ENCODE measurements around the gene CACYBP. TPM values are rescaled to one million over a fixed set of nuclear protein-coding genes. Genes with fewer than 3 reads are reported as not detected.
"Not testable (repeated sequence)": the region's sequence is repeated elsewhere in the genome, so short reads cannot be mapped to it uniquely, and the experiment has no call there.

Gene CACYBP
- total RNA-seq, 2 donors from 2014 or later, result 270 to 306 TPM

DNA sequence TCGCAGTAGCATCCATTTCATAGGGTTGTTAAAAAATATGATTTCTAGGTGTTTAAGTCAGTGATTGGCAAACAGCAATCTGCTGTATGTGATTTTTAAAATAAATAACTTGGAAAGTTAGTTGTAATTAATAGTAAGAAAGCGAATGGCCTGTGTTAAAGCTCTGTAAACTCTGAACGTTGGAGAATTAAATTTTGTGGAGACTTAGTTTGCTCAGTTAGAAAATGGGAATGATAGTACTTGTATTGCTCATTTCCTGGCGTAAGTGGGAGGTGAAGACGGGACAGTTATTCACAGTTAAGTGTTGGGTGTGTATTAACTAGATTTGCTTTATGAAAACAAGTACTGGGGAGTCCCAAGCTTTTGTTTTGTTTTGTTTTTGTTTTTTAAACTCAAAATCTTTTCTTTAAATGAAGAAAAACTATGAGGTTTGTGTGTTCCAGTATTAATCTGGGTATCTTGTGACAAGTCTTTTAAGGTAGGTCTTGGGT, 995 bp downstream of the CACYBP start:
- DNase-seq (no peak), ATAC-seq (replicated peaks in 1 of 2) (no peak)
- H3K36me3 Mint-ChIP-seq (ENCODE audit: insufficient read depth in 2 of 2), result peaks cover 12 to 34% of the 10 kb centered on the region in 2 donors
- H3K9me3 Mint-ChIP-seq, result no peaks in the 10 kb centered on the region
- no peaks in the 10 kb centered on the region for H3K27me3 Mint-ChIP-seq (ENCODE audit: low read depth)
- no peak overlapping the region for H3K4me3 Mint-ChIP-seq
- peak overlapping the region; percentile 96 for H3K27ac Mint-ChIP-seq
- peaks cover 48% of the 10 kb centered on the region for H3K4me1 Mint-ChIP-seq (ENCODE audit: low read depth)

DNA sequence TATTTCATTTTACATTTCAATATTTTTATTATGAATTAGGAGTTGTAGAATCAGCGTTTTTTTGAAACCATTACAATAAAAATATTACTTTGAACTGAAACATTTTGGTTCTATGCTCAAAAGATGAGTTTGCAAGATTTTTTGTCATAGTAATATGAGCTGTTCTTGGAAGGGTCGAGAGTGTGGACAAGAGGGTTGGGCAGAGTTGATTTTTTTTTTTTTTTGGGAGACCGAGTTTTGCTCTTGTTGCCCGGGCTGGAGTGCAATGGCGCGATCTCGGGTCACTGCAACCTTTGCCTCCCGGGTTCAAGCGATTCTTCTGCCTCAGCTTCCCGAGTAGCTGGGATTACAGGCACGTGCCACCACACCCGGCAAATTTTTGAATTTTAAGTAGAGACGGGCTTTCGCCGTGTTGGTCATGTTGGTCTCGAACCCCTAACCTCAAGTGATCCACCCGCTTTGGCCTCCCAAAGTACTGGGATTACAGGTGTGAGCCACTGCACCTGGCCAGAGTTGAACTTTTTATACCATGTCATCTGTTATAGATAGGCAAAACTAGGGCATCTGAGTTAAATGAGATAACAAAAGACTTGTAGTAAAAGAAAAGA, 3.3 kb downstream of the CACYBP start:
- Mint-ChIP-seq H3K27ac (peak overlapping the region; percentile 99), H3K9me3 (no peaks in the 10 kb centered on the region), H3K4me1 (ENCODE audit: low read depth) (peaks cover 44% of the 10 kb centered on the region), H3K27me3 (ENCODE audit: low read depth) (no peaks in the 10 kb centered on the region), H3K4me3 (peak overlapping the region in 1 of 2 donors; percentile 90), H3K36me3 (ENCODE audit: insufficient read depth in 2 of 2) (peaks cover 15 to 42% of the 10 kb centered on the region in 2 donors)
- no peak for ATAC-seq (replicated peaks in 1 of 2)
- no peak for DNase-seq

DNA sequence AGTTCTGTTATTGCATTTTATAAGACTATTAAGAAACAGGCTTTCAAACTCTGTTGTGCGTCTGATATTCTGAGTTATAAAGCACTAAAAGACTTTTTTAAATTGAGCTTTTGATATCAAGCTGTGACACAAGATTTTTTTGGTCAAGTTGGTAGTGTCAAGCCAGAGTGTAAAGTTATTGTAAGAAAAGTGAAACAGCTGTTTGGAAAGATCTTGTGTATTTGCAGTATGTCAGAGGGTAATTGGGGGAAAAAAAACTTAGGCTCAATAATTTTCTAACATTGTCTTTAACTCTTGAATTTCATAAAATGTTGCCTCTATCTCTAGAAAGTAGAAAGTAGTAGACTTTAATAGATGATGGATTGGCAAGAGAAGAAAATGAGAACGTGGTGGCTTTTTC, 3.8 kb downstream of the CACYBP start:
- Mint-ChIP-seq H3K27ac (peak overlapping the region; percentile 99), H3K4me1 (ENCODE audit: low read depth) (peaks cover 44% of the 10 kb centered on the region), H3K4me3 (peak overlapping the region in 1 of 2 donors; percentile 90), H3K36me3 (ENCODE audit: insufficient read depth in 2 of 2) (peaks cover 15 to 47% of the 10 kb centered on the region in 2 donors), H3K27me3 (ENCODE audit: low read depth) (no peaks in the 10 kb centered on the region), H3K9me3 (no peaks in the 10 kb centered on the region)
- DNase-seq (no peak), ATAC-seq (replicated peaks in 1 of 2) (no peak)

DNA sequence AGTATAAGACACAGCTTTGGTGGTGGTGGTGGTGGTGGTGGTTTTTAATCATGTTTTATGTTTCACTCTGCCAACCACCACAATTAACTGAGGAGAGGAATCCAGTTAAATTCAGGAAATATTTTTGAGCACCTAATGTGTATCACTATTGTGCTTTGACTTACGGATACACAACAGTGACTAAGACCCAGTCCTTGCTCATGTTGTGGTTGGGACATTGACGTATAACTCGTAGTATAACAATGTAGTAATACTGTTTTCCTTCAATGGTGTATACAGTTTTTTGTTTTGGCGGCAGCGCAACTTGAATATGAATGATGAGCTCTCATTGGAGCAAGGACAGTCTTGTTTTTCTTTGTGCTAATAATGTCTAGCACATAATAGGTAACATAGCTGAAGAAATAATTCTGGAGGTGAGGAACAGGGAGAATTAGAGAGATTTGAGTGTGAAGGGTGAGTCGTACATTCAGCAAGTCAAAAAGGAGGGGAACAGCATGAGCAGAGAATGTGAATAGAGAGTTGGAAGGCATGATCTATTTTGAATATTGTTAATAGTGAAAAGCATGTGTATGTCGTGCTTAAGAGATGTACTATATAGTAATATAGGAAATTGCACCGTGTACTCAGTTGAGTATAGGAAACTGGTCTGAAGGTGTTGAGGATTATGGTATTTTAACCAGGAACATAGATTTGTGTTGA, 5.5 kb downstream of the CACYBP start:
- peak; percentile 63 to 78 for ATAC-seq (replicated peaks in 1 of 2)
- H3K36me3 Mint-ChIP-seq (ENCODE audit: insufficient read depth in 2 of 2), result peaks cover 19 to 55% of the 10 kb centered on the region in 2 donors
- peak; percentile 11 to 22 for DNase-seq
- H3K4me1 Mint-ChIP-seq (ENCODE audit: low read depth), result peaks cover 44% of the 10 kb centered on the region
- peak overlapping the region; percentile 10 to 85 for H3K4me3 Mint-ChIP-seq
- H3K27me3 Mint-ChIP-seq (ENCODE audit: low read depth), result no peaks in the 10 kb centered on the region
- H3K27ac Mint-ChIP-seq, result peak overlapping the region; percentile 94
- H3K9me3 Mint-ChIP-seq, result no peaks in the 10 kb centered on the region

DNA sequence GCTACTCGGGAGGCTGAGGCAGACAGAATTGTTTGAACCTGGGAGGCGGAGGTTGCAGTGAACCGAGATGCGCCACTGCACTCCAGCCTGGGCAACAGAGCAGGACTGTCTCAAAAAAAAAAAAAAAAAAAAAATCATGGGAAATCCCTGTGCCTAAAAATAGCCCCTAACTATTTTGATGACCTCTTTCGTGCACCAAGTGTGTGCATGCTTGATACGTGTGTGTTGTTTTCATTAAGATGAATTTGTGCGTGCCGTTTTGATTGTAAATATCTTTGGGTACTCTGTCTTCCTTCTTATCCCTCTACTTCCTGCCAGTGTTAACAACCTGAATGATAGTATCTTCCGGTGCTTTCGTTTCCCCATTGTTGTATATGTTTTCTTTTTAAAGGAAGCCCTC, 9.8 kb downstream of the CACYBP start:
- no peak for ATAC-seq (replicated peaks in 1 of 2)
- no peak for DNase-seq
- Mint-ChIP-seq H3K36me3 (ENCODE audit: insufficient read depth in 2 of 2) (peaks cover 23 to 57% of the 10 kb centered on the region in 2 donors), H3K27me3 (ENCODE audit: low read depth) (no peaks in the 10 kb centered on the region), H3K4me3 (no peak overlapping the region), H3K4me1 (ENCODE audit: low read depth) (peaks cover 10% of the 10 kb centered on the region), H3K27ac (peak overlapping the region; percentile 75), H3K9me3 (no peaks in the 10 kb centered on the region)

DNA sequence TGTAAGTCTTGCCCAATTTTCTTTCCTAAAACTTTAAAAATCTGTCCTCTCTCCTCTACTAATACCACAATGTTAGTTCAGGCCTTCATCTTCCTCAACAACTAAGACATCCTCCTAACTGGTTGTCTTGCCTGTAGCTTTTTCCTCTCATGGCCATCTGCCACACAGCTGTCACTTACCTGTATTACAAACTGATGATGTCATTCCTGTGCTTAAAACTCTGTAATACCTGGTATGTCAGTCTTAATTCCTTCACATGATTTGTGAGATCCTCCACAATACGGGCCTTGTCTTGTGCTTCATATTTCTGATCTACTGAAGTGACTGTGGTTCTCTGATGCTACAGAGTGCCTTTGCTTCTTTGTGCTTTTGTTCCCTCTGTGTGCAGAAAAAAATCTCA, 13.7 kb downstream of the CACYBP start:
- ATAC-seq (replicated peaks in 1 of 2) (no peak), DNase-seq (no peak)
- Mint-ChIP-seq H3K36me3 (ENCODE audit: insufficient read depth in 2 of 2) (peaks cover 24 to 44% of the 10 kb centered on the region in 2 donors), H3K27me3 (ENCODE audit: low read depth) (no peaks in the 10 kb centered on the region), H3K4me1 (ENCODE audit: low read depth) (no peaks in the 10 kb centered on the region), H3K4me3 (no peak overlapping the region), H3K27ac (peak overlapping the region; percentile 52), H3K9me3 (no peaks in the 10 kb centered on the region)

DNA sequence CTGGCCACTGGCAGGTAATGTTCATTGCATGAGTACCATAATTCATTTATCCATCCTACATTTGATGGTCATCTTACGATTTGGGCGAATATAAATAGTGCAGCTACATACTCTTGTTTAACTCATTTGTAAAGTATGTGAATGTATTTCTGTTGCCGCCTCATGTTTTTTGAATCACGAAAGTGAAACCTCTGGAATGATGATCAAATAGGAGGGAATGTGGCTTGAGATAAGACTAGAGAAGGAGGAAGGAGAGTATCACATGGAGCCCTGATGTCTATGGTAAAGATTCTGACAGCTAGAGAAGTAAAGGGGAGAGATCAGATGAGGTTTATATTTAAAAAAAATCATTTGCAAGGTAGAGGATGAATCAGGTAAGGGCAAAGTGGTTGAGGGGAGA, 15.5 kb downstream of the CACYBP start:
- peak overlapping the region; percentile 55 for H3K27ac Mint-ChIP-seq
- no peaks in the 10 kb centered on the region for H3K4me1 Mint-ChIP-seq (ENCODE audit: low read depth)
- H3K4me3 Mint-ChIP-seq, result no peak overlapping the region
- H3K9me3 Mint-ChIP-seq, result no peaks in the 10 kb centered on the region
- ATAC-seq (replicated peaks in 1 of 2), result no peak
- DNase-seq, result no peak
- no peaks in the 10 kb centered on the region for H3K27me3 Mint-ChIP-seq (ENCODE audit: low read depth)
- H3K36me3 Mint-ChIP-seq (ENCODE audit: insufficient read depth in 2 of 2), result peaks cover 20 to 36% of the 10 kb centered on the region in 2 donors

DNA sequence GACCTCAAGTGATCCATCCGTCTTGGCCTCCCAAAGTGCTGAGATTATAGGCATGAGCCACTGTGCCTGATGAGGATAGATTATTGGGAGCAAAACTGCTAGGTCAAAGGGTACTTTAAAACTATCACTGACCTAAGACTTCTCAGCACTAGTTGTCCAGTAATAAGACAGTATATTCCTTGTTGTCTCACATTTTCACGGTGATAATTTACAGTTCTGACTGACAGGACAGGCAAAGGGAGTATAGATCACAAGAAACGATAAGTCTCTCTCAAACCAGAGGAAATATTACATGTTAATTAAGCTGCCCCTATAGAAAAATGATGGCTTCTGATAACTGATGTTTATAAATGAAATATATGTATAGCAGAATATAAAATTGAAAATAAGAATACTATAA, 19.8 kb downstream of the CACYBP start:
- Mint-ChIP-seq H3K9me3 (no peaks in the 10 kb centered on the region), H3K27me3 (ENCODE audit: low read depth) (no peaks in the 10 kb centered on the region)
- ATAC-seq (replicated peaks in 1 of 2), result no peak

DNA sequence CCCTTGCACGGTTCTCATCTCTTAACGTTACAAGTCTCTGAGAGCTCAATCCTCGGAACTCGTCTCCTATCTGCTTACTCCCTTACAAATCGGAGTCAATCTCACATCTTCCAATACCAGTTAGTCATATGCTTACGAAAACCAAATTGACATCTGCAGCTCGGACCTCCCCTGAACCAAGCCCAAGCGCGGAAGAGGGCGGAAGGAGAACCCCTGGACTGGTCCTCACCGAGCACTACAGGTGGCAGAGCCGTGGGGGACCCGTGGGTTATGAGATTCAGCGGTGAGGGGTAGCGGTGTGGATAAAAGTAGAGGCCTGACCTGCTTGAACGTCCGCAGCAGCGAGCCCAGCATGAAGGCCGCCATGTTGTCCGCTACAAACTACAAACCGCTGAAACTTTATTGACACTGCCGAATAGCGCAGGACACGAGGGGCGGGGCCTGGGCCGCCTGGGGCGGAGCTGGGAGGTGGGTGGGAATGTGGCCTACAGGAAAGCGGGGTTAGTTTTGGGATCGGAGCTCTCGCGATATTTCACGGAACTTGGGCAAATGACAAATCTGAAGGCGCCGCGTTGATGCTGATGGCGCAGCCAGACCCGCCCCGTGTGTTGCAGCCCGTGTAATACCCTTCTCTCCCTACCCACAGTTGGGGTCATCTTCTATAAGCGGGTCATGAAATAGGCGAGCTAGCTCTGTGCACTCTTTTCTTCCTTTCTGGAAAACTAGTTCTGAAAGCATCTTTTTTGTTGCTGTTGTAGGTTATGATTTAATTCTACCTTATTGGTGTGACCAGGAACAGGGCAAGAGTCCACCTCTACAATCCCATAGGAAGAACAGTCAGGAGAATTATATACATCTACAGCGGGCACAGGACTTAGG, 23.5 kb downstream of the CACYBP start, which contains the start of gene MRPS14:
Gene MRPS14, minus strand, starts transcription at position 383 of the 879 bp plus-strand sequence. Its CDS starts 17 bp downstream, at position 366.
- H3K27ac Mint-ChIP-seq, result peak within 1 kb of the TSS; percentile 98
- DNase-seq (peak; percentile 97 to 98), ATAC-seq (replicated peaks in 1 of 2) (peak; percentile 87 to 92)
- no peaks in the 10 kb centered on the region for H3K9me3 Mint-ChIP-seq
- peak within 1 kb of the TSS; percentile 92 for H3K4me3 Mint-ChIP-seq
- H3K4me1 Mint-ChIP-seq (ENCODE audit: low read depth), result peaks cover 29% of the 10 kb centered on the region
- H3K27me3 Mint-ChIP-seq (ENCODE audit: low read depth), result no peaks in the 10 kb centered on the region
- H3K36me3 Mint-ChIP-seq (ENCODE audit: insufficient read depth in 2 of 2), result peaks cover 9 to 15% of the 10 kb centered on the region in 2 donors

More for the DNA sequence above, 19.8 kb downstream of the CACYBP start:
- DNase-seq, result no peak
- peaks cover 29% of the 10 kb centered on the region for H3K4me1 Mint-ChIP-seq (ENCODE audit: low read depth)
- H3K27ac Mint-ChIP-seq, result no peak overlapping the region
- H3K4me3 Mint-ChIP-seq, result no peak overlapping the region
- peaks cover 16 to 28% of the 10 kb centered on the region in 2 donors for H3K36me3 Mint-ChIP-seq (ENCODE audit: insufficient read depth in 2 of 2)

DNA sequence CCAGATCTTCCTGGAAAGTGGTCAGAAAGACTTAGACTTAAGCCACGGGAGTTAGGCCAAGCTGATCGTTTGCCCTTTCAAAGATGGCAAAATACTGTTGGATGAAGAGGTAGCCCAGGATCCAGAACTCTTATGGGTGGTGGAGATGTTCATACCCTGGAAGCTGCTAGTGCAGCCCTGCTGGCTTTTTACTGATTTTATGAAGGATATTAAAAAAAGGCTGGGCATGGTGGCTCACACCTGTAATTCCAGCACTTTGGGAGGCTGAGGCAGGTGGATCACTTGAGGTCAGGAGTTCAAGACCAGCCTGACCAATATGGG, 24.1 kb downstream of the CACYBP start:
- not testable (repeated sequence) for H3K9me3 Mint-ChIP-seq; DNase-seq; ATAC-seq (replicated peaks in 1 of 2); H3K27me3 Mint-ChIP-seq (ENCODE audit: low read depth)
- H3K4me1 Mint-ChIP-seq (ENCODE audit: low read depth), result peaks cover 29% of the 10 kb centered on the region
- H3K36me3 Mint-ChIP-seq (ENCODE audit: insufficient read depth in 2 of 2), result peaks cover 9 to 15% of the 10 kb centered on the region in 2 donors
- H3K4me3 Mint-ChIP-seq, result peak overlapping the region; percentile 92
- H3K27ac Mint-ChIP-seq, result peak overlapping the region; percentile 98

DNA sequence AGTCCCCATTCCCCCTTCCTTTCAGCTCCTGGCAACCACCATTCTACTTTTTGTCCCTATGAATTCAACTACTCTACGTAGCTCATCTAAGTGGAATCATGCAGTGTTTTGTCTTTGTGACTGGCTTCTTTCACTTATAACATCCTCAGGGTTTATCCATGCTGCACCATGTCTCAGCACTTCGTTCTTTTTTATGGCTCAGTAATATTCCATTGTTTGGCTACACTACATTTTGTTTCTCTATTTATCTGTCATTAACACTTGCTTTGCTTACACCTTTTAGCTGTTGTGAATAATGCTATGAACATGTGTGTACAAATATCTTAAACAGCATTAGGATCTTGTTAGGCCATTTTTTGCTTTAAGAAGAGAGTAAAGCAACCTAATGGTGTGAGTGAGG, 25.0 kb downstream of the CACYBP start:
- Mint-ChIP-seq H3K9me3 (no peaks in the 10 kb centered on the region), H3K27ac (peak overlapping the region; percentile 52), H3K4me1 (ENCODE audit: low read depth) (peaks cover 38% of the 10 kb centered on the region), H3K4me3 (peak overlapping the region; percentile 6 to 43), H3K27me3 (ENCODE audit: low read depth) (no peaks in the 10 kb centered on the region), H3K36me3 (ENCODE audit: insufficient read depth in 2 of 2) (peaks cover 9 to 15% of the 10 kb centered on the region in 2 donors)
- no peak for DNase-seq
- no peak for ATAC-seq (replicated peaks in 1 of 2)

DNA sequence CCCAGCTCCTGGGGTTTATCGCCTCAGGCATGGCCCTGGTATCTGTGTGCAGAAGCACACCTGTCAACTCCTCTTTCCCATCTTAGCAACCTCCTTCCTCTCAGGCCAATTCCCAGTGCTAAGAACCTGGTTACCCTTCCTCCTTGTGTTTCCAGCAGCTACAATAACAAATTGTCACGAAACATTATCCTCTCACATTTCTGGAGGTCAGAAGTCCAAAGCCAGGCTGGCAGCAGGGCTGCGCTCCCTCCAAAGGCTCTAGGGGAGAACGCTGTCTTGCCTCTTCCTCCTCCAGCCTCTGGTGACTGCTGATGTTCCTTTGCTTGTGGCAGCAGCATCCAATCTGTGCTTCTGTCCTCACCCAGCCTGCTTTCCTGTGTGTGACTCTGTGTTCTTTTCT, 34.2 kb downstream of the CACYBP start:
- no peaks in the 10 kb centered on the region for H3K27me3 Mint-ChIP-seq (ENCODE audit: low read depth)
- ATAC-seq (replicated peaks in 1 of 2) (no peak), DNase-seq (no peak)
- H3K27ac Mint-ChIP-seq, result no peak overlapping the region
- H3K9me3 Mint-ChIP-seq, result no peaks in the 10 kb centered on the region
- no peak overlapping the region for H3K4me3 Mint-ChIP-seq
- peaks cover 10% of the 10 kb centered on the region for H3K4me1 Mint-ChIP-seq (ENCODE audit: low read depth)
- no peaks in the 10 kb centered on the region for H3K36me3 Mint-ChIP-seq (ENCODE audit: insufficient read depth in 2 of 2)

DNA sequence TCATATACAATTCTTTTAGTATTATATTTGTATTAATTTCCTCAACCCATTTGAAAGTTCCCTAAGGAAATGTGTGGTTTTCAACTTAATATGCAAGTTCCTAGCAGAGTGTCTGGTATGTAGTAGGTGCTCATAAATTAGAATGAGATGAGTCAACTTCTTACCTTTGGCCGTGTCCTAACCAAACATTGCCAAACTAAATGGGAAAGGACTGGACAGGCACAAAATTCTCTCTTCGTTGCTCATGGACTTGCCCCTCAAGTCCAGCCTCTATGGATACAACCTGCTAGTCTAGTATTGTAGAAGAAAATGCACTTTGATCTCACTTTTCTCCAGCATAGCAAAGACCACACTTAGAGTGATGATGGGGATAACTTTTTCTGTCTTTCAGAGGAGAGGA, 35.0 kb downstream of the CACYBP start:
- ATAC-seq (replicated peaks in 1 of 2) (no peak), DNase-seq (no peak)
- Mint-ChIP-seq H3K27ac (no peak overlapping the region), H3K36me3 (ENCODE audit: insufficient read depth in 2 of 2) (no peaks in the 10 kb centered on the region), H3K9me3 (no peaks in the 10 kb centered on the region), H3K27me3 (ENCODE audit: low read depth) (no peaks in the 10 kb centered on the region), H3K4me3 (no peak overlapping the region), H3K4me1 (ENCODE audit: low read depth) (peaks cover 2% of the 10 kb centered on the region)

All from activated T-cell treated with anti-CD3 and anti-CD28 coated beads, Interleukin-2, amount 50 U/mL, for 72 hours (primary cell).